Right lobe of liver (tissue), 6 donors: Measurements from ENCODE around the gene TMEM225. TPM values are rescaled to one million over a fixed set of nuclear protein-coding genes. Genes with fewer than 3 reads are reported as not detected.

Source experiments
- ATAC-seq, 4 donors: fragments of 200-7000 bp; cut with Tn5 transposase; one replicate each; pipeline ENCODE4 v1.9.1; 2020; ENCODE audit warnings: mild to moderate bottlenecking in 4 of 4, moderate library complexity in 4 of 4
- DNase-seq, 3 donors: peaks; one replicate each; pipeline ENCODE4 v3.0.0-alpha.2; 2020
- H3K27ac ChIP-seq, 3 donors: fragments of 200-600 bp; one replicate each; pipeline ENCODE4 v1.8.0; 2022
- H3K27me3 ChIP-seq, 2 donors: fragments of 200-600 bp; one replicate each; pipeline ENCODE4 v1.8.0; 2022
- H3K36me3 ChIP-seq, 4 donors: fragments of 200-600 bp; sonication (generic) in 1 of 4; one replicate each; pipeline versions ENCODE4 v1.5.1 to v1.8.0; 2017 to 2022; ENCODE audit warnings: control low read depth in 1 of 4
- H3K4me1 ChIP-seq, 4 donors: fragments of 200-600 bp; sonication (generic) in 1 of 4; one replicate each; pipeline versions ENCODE4 v1.5.1 to v1.8.0; 2017 to 2022; ENCODE audit warnings: control low read depth in 1 of 4
- H3K4me3 ChIP-seq, 3 donors: fragments of 200-600 bp; one replicate each; pipeline ENCODE4 v1.8.0; 2022
- H3K9me3 ChIP-seq, 4 donors: fragments of 200-600 bp; sonication (generic) in 1 of 4; one replicate each; pipeline versions ENCODE4 v1.5.1 to v1.8.0; 2017 to 2022; ENCODE audit warnings: control low read depth in 1 of 4
- CTCF ChIP-seq, 4 donors: fragments of 200-600 bp in 3 of 4; fragments of 450-650 bp in 1 of 4; IDR thresholded peaks; one replicate each; pipeline versions ENCODE4 v1.5.1 to v1.8.0; 2016 to 2022; ENCODE audit warnings: antibody characterized with exemption in 4 of 4, mild to moderate bottlenecking in 2 of 4
- POLR2A ChIP-seq: fragments of 450-650 bp; IDR thresholded peaks from one replicate; pipeline ENCODE4 v1.6.1; 2017; ENCODE audit warnings: antibody characterized with exemption, mild to moderate bottlenecking
- WGBS: methylation state at CpG from one replicate; pipeline ENCODE4 v1.1.6; 2018; ENCODE audit warnings: low coverage, low lambda C conversion rate; ENCODE audit not compliant: insufficient coverage; ENCODE audit errors: missing lambda C conversion rate; 5-methylcytosine and 5-hydroxymethylcytosine counted together
- intact Hi-C, 2 donors: fragments of 100-400 bp; cut with DNase I; formaldehyde crosslinking; loops; one replicate each; pipeline versions ENCODE4 v1.11.2 to v1.14.1; 2022
- total RNA-seq, 6 experiments: library from RNA; depleted of rRNA in 2 of 6; stranded (reverse); fragments of >200 nt in 2 of 6; fragmentation: NEBNext Ultra II Directional in 3 of 6; extraction: Animal tissue kit (Norgen Biotek cat#: 25700) in 3 of 6; gene quantifications; one replicate each; pipeline versions ENCODE4 v1.1.0 to v1.2.4, GENCODE V29; 2016 to 2023
- donor health status: DM: no; HTN: yes; CAD: no.
- donor health status: DM: no; HTN: no; CAD: no.
- donor health status: DM: no; HTN: no; CAD: no.
- donor health status: DM: no; HTN: yes; CAD: no.
- donor health status: DM: no; HTN: yes; CAD: no.

TMEM225 gene
- total RNA-seq, 6 experiments from 2014 or later: not detected

GRCh38 chr11:123904932-123905331 lies 19.5 kb upstream of the TMEM225 start:
- Histone ChIP-seq H3K4me3 (no peak overlapping the region), H3K9me3 (no peaks in the 10 kb centered on the region), H3K27me3 (no peaks in the 10 kb centered on the region), H3K4me1 (no peaks in the 10 kb centered on the region), H3K27ac (no peak overlapping the region), H3K36me3 (no peaks in the 10 kb centered on the region)
- no peak for TF ChIP-seq CTCF (IDR thresholded peaks at IDR 0.05)
- DNase-seq (no peak), ATAC-seq (no peak)
- intact Hi-C loops: no loop called here
- 22% methylated on average over 3 of the region's 3 CpGs for WGBS

- Histone ChIP-seq H3K9me3 (no peaks in the 10 kb centered on the region), H3K4me3 (no peak overlapping the region), H3K4me1 (no peaks in the 10 kb centered on the region), H3K27me3 (no peaks in the 10 kb centered on the region), H3K36me3 (no peaks in the 10 kb centered on the region), H3K27ac (no peak overlapping the region)
- WGBS: 66% methylated on average over 2 of the region's 2 CpGs
- TF ChIP-seq CTCF (IDR thresholded peaks at IDR 0.05): no peak
- TF ChIP-seq POLR2A: no peak
- DNase-seq (no peak), ATAC-seq (no peak)
- intact Hi-C loops: no loop called here
Observed at GRCh38 chr11:123903932-123904331, 18.5 kb upstream of the TMEM225 start.

GRCh38 chr11:123901867-123902266 lies 16.4 kb upstream of the TMEM225 start, which contains the start of gene OR8D4:
OR8D4 (plus strand) TSS chr11:123902167; CDS start chr11:123906432, 4,265 bp downstream.
- WGBS: 36% methylated on average over 1 of the region's 1 CpG

GRCh38 chr11:123899792-123900191 lies 14.3 kb upstream of the TMEM225 start:
- Histone ChIP-seq H3K4me1 (no peaks in the 10 kb centered on the region), H3K27me3 (no peaks in the 10 kb centered on the region), H3K9me3 (no peaks in the 10 kb centered on the region), H3K4me3 (no peak overlapping the region), H3K36me3 (no peaks in the 10 kb centered on the region), H3K27ac (no peak overlapping the region)
- WGBS: 44% methylated on average over 3 of the region's 3 CpGs
- DNase-seq (no peak), ATAC-seq (no peak)
- TF ChIP-seq CTCF (IDR thresholded peaks at IDR 0.05) (no peak), POLR2A (no peak)
- intact Hi-C loops: no loop called here

More at GRCh38 chr11:123901867-123902266, 16.4 kb upstream of the TMEM225 start, which contains the start of gene OR8D4:
- H3K27me3 ChIP-seq: no peaks in the 10 kb centered on the region
- DNase-seq (no peak), ATAC-seq (no peak)
- H3K36me3 ChIP-seq: no peaks in the 10 kb centered on the region
- H3K4me3 ChIP-seq: no peak within 1 kb of the TSS
- no peak for TF ChIP-seq POLR2A
- TF ChIP-seq CTCF (IDR thresholded peaks at IDR 0.05): no peak
- intact Hi-C loops: no loop called here
- no peaks in the 10 kb centered on the region for H3K9me3 ChIP-seq
- H3K27ac ChIP-seq: no peak within 1 kb of the TSS
- no peaks in the 10 kb centered on the region for H3K4me1 ChIP-seq

GRCh38 chr11:123892031-123892430 lies 6.6 kb upstream of the TMEM225 start:
- ATAC-seq (no peak), DNase-seq (no peak)
- no peak for TF ChIP-seq POLR2A
- no peak for TF ChIP-seq CTCF (IDR thresholded peaks at IDR 0.05)
- intact Hi-C loops: no loop called here
- Histone ChIP-seq H3K27me3 (no peaks in the 10 kb centered on the region), H3K27ac (no peak overlapping the region), H3K9me3 (no peaks in the 10 kb centered on the region), H3K4me3 (no peak overlapping the region), H3K4me1 (no peaks in the 10 kb centered on the region), H3K36me3 (no peaks in the 10 kb centered on the region)
